Measurements from ENCODE around the gene LMF1. TPM values are rescaled to one million over a fixed set of nuclear protein-coding genes. Genes with fewer than 3 reads are reported as not detected.

The LMF1 gene
- total RNA-seq, 1 donor from 2014 or later = 19.0 TPM

GRCh38 chr16:911101-911500, 59.7 kb downstream of the LMF1 start:
- Histone ChIP-seq H3K36me3 (no peaks in the 10 kb centered on the region), H3K9me3 (no peaks in the 10 kb centered on the region), H3K4me3 (no peak overlapping the region), H3K27ac (no peak overlapping the region), H3K4me1 (no peaks in the 10 kb centered on the region), H3K27me3 (no peaks in the 10 kb centered on the region)
- DNase-seq = no peak
- intact Hi-C loops (cut with DNase I) = no loop called here
- no peak for ATAC-seq
- no peak for TF ChIP-seq CTCF (IDR thresholded peaks at IDR 0.05)

GRCh38 chr16:910181-910580, 60.6 kb downstream of the LMF1 start:
- H3K27me3 ChIP-seq = no peaks in the 10 kb centered on the region
- DNase-seq (no peak), ATAC-seq (no peak)
- H3K4me3 ChIP-seq = no peak overlapping the region
- H3K4me1 ChIP-seq = no peaks in the 10 kb centered on the region
- no peak for TF ChIP-seq CTCF (IDR thresholded peaks at IDR 0.05)
- no peaks in the 10 kb centered on the region for H3K36me3 ChIP-seq
- intact Hi-C loops (cut with DNase I) = no loop called here
- no peaks in the 10 kb centered on the region for H3K9me3 ChIP-seq
- H3K27ac ChIP-seq = no peak overlapping the region

- Histone ChIP-seq H3K4me3 (no peak overlapping the region), H3K27me3 (no peaks in the 10 kb centered on the region), H3K36me3 (no peaks in the 10 kb centered on the region), H3K4me1 (no peaks in the 10 kb centered on the region), H3K9me3 (no peaks in the 10 kb centered on the region), H3K27ac (no peak overlapping the region)
- intact Hi-C loops (cut with DNase I) = no loop called here
- no peak for DNase-seq
- TF ChIP-seq CTCF (IDR thresholded peaks at IDR 0.05) = no peak
- ATAC-seq = no peak
Observed at GRCh38 chr16:909281-910000, 61.3 kb downstream of the LMF1 start.

- no peak for TF ChIP-seq CTCF (IDR thresholded peaks at IDR 0.05)
- Histone ChIP-seq H3K4me3 (no peak overlapping the region), H3K9me3 (no peaks in the 10 kb centered on the region), H3K36me3 (no peaks in the 10 kb centered on the region), H3K27me3 (no peaks in the 10 kb centered on the region), H3K4me1 (no peaks in the 10 kb centered on the region), H3K27ac (no peak overlapping the region)
- intact Hi-C loops (cut with DNase I) = no loop called here
- no peak for DNase-seq
- ATAC-seq = no peak
Observed at GRCh38 chr16:908526-909155, 62.1 kb downstream of the LMF1 start.

GRCh38 chr16:907842-908241, 62.9 kb downstream of the LMF1 start:
- H3K4me1 ChIP-seq = no peaks in the 10 kb centered on the region
- no peak overlapping the region for H3K27ac ChIP-seq
- intact Hi-C loops (cut with DNase I) = no loop called here
- no peak for TF ChIP-seq CTCF (IDR thresholded peaks at IDR 0.05)
- DNase-seq (no peak), ATAC-seq (no peak)
- no peaks in the 10 kb centered on the region for H3K36me3 ChIP-seq
- H3K4me3 ChIP-seq = no peak overlapping the region
- H3K27me3 ChIP-seq = no peaks in the 10 kb centered on the region
- no peaks in the 10 kb centered on the region for H3K9me3 ChIP-seq

Measured in upper lobe of right lung (tissue), 1 donor.